ENCODE measurements around the gene SNX18. TPM values are rescaled to one million over a fixed set of nuclear protein-coding genes. Genes with fewer than 3 reads are reported as not detected.

The SNX18 gene
- total and polyA plus RNA-seq, 7 donors: 3.9 to 13.0 (median 9.1) TPM

DNA sequence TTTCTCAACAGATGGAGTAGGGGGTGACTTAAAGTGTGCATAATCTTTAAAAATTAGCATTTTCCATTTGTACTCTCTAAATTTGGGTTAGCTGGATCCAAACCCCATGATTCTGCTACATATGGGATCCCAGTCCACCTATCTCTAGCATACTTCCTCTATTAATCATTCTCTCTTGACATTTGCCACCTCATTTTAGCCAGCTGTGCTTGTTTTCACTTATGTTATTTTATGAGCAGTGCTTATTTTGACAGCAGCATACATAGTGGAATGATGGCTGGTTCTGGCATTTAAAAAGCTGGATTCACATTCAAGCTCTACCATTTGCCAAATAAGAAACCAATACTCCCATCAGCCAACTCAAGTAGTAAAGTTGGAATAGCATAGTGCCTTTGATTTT, 22.5 kb upstream of the SNX18 start:
- no peak for ATAC-seq
- Histone ChIP-seq H3K36me3 (ENCODE audit: insufficient read depth in 1 of 2, low read depth in 1 of 2) (no peaks in the 10 kb centered on the region), H3K27ac (no peak overlapping the region), H3K27me3 (ENCODE audit: insufficient read depth in 3 of 3, low read length in 2 of 3) (peaks cover 0 to 4% (median 0%) of the 10 kb centered on the region in 3 donors), H3K4me1 (no peaks in the 10 kb centered on the region), H3K4me3 (no peak overlapping the region), H3K9me3 (no peaks in the 10 kb centered on the region)
- no peak for DNase-seq
- TF ChIP-seq, protein P1, sequence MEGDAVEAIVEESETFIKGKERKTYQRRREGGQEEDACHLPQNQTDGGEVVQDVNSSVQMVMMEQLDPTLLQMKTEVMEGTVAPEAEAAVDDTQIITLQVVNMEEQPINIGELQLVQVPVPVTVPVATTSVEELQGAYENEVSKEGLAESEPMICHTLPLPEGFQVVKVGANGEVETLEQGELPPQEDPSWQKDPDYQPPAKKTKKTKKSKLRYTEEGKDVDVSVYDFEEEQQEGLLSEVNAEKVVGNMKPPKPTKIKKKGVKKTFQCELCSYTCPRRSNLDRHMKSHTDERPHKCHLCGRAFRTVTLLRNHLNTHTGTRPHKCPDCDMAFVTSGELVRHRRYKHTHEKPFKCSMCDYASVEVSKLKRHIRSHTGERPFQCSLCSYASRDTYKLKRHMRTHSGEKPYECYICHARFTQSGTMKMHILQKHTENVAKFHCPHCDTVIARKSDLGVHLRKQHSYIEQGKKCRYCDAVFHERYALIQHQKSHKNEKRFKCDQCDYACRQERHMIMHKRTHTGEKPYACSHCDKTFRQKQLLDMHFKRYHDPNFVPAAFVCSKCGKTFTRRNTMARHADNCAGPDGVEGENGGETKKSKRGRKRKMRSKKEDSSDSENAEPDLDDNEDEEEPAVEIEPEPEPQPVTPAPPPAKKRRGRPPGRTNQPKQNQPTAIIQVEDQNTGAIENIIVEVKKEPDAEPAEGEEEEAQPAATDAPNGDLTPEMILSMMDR (IDR thresholded peaks at IDR 0.05): no peak
- intact Hi-C loops (cut with DNase I): loop anchor here in 1 of 2 donors (10.0 kb wide), 1 partner anchor 180 kb away; the partner anchor contains the start of gene ARL15

DNA sequence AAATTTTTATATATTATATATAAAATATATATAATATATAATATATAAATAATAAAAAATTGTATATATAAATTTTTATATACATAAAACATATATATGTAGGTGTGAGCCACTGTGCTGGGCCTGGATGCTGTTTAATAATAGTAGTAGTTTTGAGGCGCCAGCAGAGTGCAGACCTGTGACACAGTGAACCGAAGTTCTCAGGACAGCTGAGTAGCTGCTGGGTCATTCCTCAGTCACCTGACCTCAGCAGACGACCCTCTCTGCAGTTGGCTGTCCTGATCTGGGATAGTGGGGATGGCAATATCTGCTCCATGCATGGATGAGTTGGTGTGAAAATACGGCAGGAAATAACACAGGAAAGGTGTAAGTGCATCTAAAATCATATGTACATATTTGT, 3.3 kb upstream of the SNX18 start:
- DNase-seq (no peak), ATAC-seq (no peak)
- H3K27ac ChIP-seq: no peak overlapping the region
- H3K4me3 ChIP-seq: no peak overlapping the region
- WGBS, 3 donors: 15 to 23% (median 23%) methylated on average over 4 of the region's 4 CpGs
- intact Hi-C loops (cut with DNase I): loop anchor here (2.0 to 10.0 kb wide), 2 partner anchors 335 to 631 kb away; no protein-coding TSS in a partner anchor
- no peaks in the 10 kb centered on the region for H3K36me3 ChIP-seq (ENCODE audit: insufficient read depth in 1 of 2, low read depth in 1 of 2)
- peaks cover 2% of the 10 kb centered on the region for H3K4me1 ChIP-seq
- H3K9me3 ChIP-seq: no peaks in the 10 kb centered on the region
- TF ChIP-seq, protein P1 (IDR thresholded peaks at IDR 0.05): no peak
- no peaks in the 10 kb centered on the region for H3K27me3 ChIP-seq (ENCODE audit: insufficient read depth in 3 of 3, low read length in 2 of 3)

DNA sequence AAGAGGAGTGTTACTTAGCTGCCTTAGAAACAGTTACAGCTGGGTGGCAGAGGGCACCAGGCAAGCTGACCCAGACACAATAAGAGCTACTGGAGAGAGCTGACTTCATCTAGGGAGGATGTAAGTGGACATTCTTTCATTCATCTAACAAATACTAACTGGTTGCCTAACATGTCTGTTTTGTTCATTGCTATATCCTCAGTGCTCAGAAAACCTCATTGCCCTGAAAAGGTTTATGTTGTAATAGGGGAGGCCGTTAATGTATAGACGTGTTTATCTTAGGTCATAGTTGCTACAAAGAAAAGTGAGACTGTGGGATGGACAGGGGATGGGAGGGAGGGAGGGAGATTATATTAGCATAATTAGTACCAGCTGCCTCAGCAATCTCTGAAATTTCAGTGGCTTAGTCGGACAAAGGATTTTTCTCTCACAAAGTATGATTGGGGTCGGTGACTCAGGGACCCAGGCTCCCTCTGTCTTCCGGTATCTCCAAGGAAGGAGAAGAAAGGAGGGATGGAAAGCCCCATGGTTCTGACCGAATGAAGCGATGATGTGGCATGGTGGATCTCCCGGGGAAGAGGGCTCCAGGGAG, 2.6 kb upstream of the SNX18 start:
- 61 to 74% (median 64%) methylated on average over 8 of the region's 8 CpGs for WGBS, 3 donors

DNA sequence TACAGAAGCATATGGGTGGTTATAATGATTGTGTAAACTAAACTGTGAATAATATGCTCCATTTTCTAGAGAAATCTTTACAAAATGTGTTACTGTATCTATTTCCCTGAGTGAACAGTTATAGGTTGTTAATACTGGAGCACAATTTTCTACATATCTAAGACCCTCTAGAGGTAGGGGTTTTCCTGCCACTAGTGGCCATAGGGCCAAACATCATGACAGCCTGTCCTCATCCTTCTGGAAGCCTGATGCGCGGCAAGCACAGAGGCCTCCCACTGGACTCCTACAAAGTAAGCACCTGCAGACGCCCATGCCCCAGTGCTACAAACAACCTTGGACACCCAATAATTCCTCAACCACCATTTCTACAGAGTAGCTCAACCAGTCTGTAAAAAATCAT, 1.9 kb upstream of the SNX18 start:
- peaks cover 9% of the 10 kb centered on the region for H3K4me1 ChIP-seq
- TF ChIP-seq, protein P1 (IDR thresholded peaks at IDR 0.05): no peak
- no peak for ATAC-seq
- intact Hi-C loops (cut with DNase I): loop anchor here (2.0 to 10.0 kb wide), 5 partner anchors 242 to 629 kb away; no protein-coding TSS in a partner anchor
- H3K4me3 ChIP-seq: no peak overlapping the region
- H3K36me3 ChIP-seq (ENCODE audit: insufficient read depth in 1 of 2, low read depth in 1 of 2): no peaks in the 10 kb centered on the region
- no peaks in the 10 kb centered on the region for H3K27me3 ChIP-seq (ENCODE audit: insufficient read depth in 3 of 3, low read length in 2 of 3)
- H3K27ac ChIP-seq: no peak overlapping the region
- DNase-seq: no peak
- 90 to 94% (median 94%) methylated on average over 3 of the region's 3 CpGs for WGBS, 3 donors
- H3K9me3 ChIP-seq: no peaks in the 10 kb centered on the region

More for the DNA sequence above, 2.6 kb upstream of the SNX18 start:
- Histone ChIP-seq H3K27me3 (ENCODE audit: insufficient read depth in 3 of 3, low read length in 2 of 3) (no peaks in the 10 kb centered on the region), H3K36me3 (ENCODE audit: insufficient read depth in 1 of 2, low read depth in 1 of 2) (no peaks in the 10 kb centered on the region), H3K27ac (no peak overlapping the region), H3K4me3 (no peak overlapping the region), H3K4me1 (peaks cover 9% of the 10 kb centered on the region), H3K9me3 (no peaks in the 10 kb centered on the region)
- intact Hi-C loops (cut with DNase I): loop anchor here (2.0 to 10.0 kb wide), 3 partner anchors 242 to 630 kb away; no protein-coding TSS in a partner anchor
- ATAC-seq: no peak
- TF ChIP-seq, protein P1 (IDR thresholded peaks at IDR 0.05): no peak
- no peak for DNase-seq
